GM12874 (cell line): ENCODE data around the gene MYLIP.

ENCODE experiments used
- CTCF ChIP-seq: IDR thresholded peaks from 2 replicates; pipeline ENCODE4 v1.5.1; 2011; ENCODE audit warnings: low read depth, mild to moderate bottlenecking, control low read depth, low read length, moderate library complexity; ENCODE audit not compliant: insufficient read depth

Gene MYLIP

GRCh38 chr6:16183187-16183664 is 54.3 kb downstream of the MYLIP start:
- peak; percentile 47; the same call in 1 of the 2 replicates for TF ChIP-seq CTCF

- TF ChIP-seq CTCF = peak; percentile 35; the same call in 1 of the 2 replicates
Measured at GRCh38 chr6:16184129-16184528, 55.2 kb downstream of the MYLIP start.

- TF ChIP-seq CTCF = no peak
Measured at GRCh38 chr6:16184551-16184950, 55.7 kb downstream of the MYLIP start.

- no peak for TF ChIP-seq CTCF
Measured at GRCh38 chr6:16187176-16187575, 58.3 kb downstream of the MYLIP start.

- no peak for TF ChIP-seq CTCF
Measured at GRCh38 chr6:16190214-16190613, 61.3 kb downstream of the MYLIP start.

GRCh38 chr6:16196260-16196983 is 67.5 kb downstream of the MYLIP start:
- TF ChIP-seq CTCF = no peak

GRCh38 chr6:16196984-16197546 is 68.2 kb downstream of the MYLIP start:
- no peak for TF ChIP-seq CTCF
